Left renal cortex interstitium (tissue), 4 donors: ENCODE measurements around the gene FBRSL1. TPM values are rescaled to one million over a fixed set of nuclear protein-coding genes. Genes with fewer than 3 reads are reported as not detected.

Source experiments
- DNase-seq, 4 donors: peaks; one replicate each; pipeline ENCODE4 v3.0.0-alpha.2; 2013; ENCODE audit warnings: low read depth in 4 of 4, low spot score in 2 of 4, missing footprints in 1 of 4
- polyA plus RNA-seq, 4 donors: library from polyadenylated mRNA; unstranded; fragments of 120-200 nt; gene quantifications; one replicate each; pipeline ENCODE4 v1.2.1, GENCODE V29; 2013; ENCODE audit not compliant: insufficient read length in 4 of 4

FBRSL1 gene
- polyA plus RNA-seq, 4 donors: 37.5 to 104 (median 79.8) TPM

GRCh38 chr12:132537836-132538662 lies 48.1 kb downstream of the FBRSL1 start:
- no peak for DNase-seq

DNA sequence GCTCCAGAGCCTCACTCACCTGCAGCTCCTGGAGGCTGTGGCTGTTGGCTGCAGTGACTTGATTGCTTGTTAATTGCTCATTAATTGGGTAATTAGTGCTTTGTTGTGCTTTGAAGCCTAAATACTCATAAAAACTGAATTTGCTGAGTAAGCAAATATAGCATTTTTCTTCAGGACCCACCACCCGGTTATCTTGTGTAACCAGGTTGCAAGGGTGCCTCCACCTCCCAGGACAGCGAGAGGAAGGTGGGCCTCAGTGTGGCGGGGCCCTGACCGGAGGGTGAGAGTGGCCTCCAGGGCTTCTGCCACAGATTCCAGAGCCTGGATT lies 48.7 kb downstream of the FBRSL1 start:
- DNase-seq: no peak

DNA sequence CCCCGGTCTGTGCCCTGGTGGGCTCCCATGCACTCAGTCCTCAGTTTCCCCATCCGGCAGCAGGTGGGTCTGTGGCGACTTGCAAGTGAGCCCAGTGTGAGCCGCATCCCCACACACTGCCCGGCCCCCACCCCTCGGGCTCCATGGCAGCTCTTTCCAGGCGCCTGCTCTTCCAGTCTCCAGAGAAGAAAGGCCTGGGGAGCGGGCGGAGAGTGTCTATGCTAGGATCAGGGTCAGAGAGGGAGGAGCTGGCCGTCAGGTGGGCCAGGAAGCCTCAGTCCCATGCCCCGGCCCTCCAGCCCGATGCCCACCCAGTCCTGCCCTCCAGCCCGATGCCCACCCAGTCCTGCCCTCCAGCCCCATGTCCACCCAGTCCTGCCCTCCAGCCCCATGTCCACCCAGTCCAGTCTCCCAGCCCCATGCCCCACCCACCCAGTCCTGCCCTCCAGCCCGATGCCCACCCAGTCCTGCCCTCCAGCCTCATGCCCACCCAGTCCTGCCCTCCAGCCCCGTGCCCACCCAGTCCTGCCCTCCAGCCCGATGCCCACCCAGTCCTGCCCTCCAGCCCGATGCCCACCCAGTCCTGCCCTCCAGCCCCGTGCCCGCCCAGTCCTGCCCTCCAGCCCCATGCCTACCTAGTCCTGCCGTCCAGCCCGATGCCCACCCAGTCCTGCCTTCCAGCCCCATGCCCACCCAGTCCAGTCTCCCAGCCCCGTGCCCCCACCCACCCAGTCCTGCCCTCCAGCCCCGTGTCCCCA lies 49.2 kb downstream of the FBRSL1 start:
- no peak for DNase-seq

DNA sequence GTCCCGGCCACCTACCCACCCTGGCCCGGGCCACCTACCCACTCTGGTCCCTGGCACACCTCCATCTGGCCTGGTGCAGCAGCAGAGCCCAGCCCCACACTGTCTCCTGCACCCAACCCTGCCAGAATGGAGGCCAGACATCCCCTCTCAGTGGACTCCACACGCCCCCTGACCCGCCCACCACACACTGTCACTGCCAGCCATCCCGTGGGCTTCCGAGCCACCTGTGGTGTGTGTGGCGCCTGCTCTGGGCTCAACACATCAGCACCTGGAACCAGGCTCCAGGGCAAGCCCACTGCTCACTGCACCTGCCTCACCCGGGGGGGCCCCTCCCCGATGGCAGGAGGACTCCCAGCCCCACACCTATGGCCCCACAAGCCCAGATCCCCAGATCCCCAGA lies 50.5 kb downstream of the FBRSL1 start:
- DNase-seq: no peak

DNA sequence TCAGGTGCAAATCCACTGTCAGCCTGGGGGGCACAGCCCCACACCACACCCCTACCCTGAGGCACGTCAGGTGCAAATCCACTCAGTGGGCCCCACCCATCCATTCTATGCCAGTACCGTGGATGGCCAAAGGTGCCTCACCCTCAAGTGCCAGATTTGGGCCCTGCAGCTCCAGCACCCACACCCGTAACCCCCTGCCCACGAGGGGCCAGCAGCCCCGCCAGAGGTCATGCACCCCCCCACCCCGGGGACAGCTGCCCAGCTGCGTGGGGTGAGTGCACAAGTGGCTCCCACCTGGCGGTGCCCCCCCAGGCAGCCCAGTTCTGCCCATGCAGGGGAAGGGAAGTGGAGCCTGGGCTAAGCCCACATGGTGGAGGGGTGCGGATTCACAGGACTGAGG lies 51.2 kb downstream of the FBRSL1 start:
- DNase-seq: no peak

GRCh38 chr12:132541996-132542395 lies 52.0 kb downstream of the FBRSL1 start:
- no peak for DNase-seq

DNA sequence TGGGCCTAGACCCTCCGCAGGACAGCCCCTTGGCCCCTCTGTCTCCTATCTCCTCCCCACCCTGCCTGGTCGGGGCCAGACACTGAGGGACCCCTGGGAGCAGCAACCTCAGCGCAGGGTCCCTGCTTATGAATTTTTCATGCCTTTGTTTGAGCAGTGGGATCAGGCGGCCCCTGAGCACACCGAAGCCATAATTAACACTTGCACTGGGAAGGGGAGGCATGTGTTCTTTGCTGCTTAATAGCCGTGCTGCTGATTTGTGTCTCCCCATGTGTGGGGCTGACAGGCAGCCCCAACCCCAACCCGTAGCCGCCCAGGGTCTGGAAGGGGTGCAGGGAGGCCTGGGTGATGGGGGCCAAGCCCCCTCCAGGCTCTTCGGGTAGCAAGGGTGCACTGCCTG lies 52.7 kb downstream of the FBRSL1 start:
- DNase-seq: no peak

GRCh38 chr12:132543298-132544079 lies 53.5 kb downstream of the FBRSL1 start:
- DNase-seq: no peak

- no peak for DNase-seq
These were observed 54.1 kb downstream of the FBRSL1 start for GRCh38 chr12:132544080-132544397.

DNA sequence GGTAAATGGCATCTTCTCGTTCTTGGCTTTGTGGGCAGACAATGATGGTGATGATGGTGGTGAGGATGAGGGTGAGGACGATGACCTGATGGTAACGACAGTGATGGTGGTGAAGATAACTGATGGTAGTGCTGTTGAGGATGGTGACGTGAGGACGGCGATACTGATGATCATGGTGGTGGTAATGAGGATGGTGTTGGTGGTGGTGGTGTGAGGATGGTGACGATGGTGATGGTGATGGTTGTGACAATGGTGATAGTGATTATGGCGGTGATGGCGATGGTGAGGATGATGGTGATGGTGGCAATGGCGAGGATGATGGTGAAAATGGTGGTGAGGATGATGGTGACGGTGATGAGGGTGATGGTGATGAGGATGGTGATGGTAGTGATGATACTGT lies 54.5 kb downstream of the FBRSL1 start:
- no peak for DNase-seq

- DNase-seq: no peak
These were observed 55.4 kb downstream of the FBRSL1 start for GRCh38 chr12:132545164-132545953.

DNA sequence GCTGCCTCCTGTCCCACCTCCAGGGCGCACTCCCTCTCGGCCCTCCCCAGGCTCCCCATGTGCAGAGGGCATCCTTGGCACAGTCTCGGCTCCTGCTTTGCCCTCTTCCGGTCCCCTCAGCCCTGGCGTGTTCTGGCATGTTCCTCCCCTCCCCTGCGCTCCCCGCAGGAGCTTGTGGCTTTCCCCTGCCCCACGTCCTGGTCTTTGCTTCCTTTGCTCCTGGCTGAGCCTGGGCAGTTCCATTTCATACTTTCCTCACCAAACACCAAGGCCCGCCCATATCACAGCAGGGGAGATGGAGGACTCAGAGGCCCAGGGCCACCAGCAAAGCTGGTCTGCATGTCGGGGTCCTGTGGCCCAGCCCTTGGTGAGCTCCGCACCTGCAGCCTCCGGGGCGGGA lies 56.0 kb downstream of the FBRSL1 start:
- no peak for DNase-seq

GRCh38 chr12:132546647-132547046 lies 56.7 kb downstream of the FBRSL1 start:
- no peak for DNase-seq

DNA sequence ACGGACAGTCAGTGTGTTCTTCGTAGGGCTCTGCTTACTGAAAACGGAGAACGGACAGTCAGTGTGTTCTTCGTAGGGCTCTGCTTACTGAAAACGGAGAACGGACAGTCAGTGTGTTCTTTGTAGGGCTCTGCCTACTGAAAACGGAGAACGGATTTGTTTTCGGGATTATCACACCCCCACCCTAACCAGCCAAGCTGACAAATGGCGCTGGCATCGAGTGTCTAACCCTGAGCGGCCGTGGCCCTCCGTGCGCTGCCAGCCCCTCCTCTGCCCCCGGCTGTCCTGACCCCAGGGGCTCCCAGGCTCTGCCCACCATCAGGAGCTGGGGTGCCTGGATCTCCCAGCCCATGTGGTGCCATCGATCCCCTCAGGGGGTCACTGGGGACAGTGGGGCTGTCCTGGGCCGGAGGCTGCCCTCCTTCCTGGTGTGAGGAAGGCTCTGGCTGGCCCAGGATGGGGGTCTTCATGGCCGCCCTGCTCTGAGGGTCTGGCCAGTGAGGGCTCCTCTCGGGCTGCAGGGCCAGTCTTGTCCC lies 57.3 kb downstream of the FBRSL1 start:
- no peak for DNase-seq

GRCh38 chr12:132548430-132549058 lies 58.6 kb downstream of the FBRSL1 start:
- no peak for DNase-seq

DNA sequence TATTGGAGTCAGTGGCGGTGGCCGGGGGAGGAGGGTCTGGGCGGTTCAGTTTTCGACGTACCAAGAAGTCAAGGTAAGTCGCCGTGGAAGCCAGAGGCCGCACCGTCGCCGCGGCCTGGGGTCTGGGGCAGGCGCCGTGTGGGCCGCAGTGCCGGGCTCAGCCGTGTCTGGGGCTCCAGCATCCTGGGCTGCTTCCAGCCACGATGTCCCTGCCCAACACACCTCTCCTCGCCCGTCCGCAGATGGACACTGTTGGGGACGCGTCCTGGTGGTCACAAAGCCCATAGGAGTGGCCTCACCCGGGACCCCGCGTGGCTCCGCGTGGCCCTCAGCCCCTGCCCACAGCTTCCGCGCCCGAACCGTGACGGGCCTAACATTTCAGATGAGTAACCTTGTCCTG lies 59.1 kb downstream of the FBRSL1 start:
- no peak for DNase-seq

DNA sequence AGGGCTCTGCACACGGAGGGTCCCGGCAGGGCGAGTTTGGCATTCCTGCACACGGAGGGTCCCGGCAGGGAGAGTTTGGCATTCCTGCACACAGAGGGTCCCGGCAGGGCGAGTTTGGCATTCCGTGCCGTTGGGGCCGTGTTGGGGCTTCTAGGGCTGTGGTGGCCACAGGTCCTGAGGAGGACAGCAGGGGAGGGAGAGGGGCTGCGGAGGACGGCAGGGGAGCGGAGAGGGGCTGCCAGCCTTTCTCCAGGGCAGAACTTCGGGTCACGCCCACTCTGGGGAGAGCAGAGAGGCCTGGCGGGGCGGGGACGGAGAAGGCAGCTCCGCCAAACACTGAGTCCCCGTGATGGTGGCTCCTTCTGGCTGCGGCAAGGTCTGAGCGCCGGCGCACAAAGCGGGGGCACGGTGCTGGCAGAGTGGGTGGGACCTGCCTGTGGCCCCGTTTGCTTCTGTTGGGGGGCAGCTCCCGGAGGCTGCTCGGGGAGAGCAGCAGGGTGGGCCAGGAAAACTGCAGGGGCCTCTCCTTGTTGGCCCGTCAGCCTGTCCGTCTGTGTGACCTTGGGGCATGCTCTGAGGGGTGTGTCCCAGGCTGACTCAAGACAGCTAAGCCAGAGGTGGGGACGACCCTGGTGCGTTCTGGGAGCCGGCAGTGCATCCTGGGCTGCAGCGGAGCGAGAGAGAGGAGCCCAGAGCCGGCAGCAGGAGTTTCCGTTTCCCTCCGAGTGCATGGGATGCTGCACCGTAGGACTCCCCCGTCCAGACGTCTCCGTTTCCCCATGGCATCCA lies 60.3 kb downstream of the FBRSL1 start:
- DNase-seq: no peak

- no peak for DNase-seq
These were observed 61.1 kb downstream of the FBRSL1 start for GRCh38 chr12:132550830-132551640.
